PC-3 (cell line): ENCODE measurements around the gene NBPF26.
"Not testable (repeated sequence)": the region's sequence is repeated elsewhere in the genome, so short reads cannot be mapped to it uniquely, and the experiment has no call there.

Source experiments
- EZH2 ChIP-seq: fragments of 300-600 bp; sonication (generic); IDR thresholded peaks from one replicate; pipeline ENCODE4 v1.6.1; 2017; ENCODE audit warnings: antibody characterized with exemption, mild to moderate bottlenecking, low read length; ENCODE audit not compliant: unreplicated experiment
- EZH2phosphoT487 ChIP-seq: fragments of 300-600 bp; sonication (generic); IDR thresholded peaks from 2 replicates; pipeline ENCODE4 v1.6.1; 2018; ENCODE audit warnings: mild to moderate bottlenecking, antibody characterized with exemption, low read length, borderline replicate concordance
- TF ChIP-seq, protein P1 (sequence below): fragments of 300-600 bp; sonication (generic); conservative IDR thresholded peaks from 2 replicates; pipeline ENCODE4 v1.5.1; 2017; ENCODE audit warnings: antibody characterized with exemption, low read depth, mild to moderate bottlenecking, low read length

DNA sequence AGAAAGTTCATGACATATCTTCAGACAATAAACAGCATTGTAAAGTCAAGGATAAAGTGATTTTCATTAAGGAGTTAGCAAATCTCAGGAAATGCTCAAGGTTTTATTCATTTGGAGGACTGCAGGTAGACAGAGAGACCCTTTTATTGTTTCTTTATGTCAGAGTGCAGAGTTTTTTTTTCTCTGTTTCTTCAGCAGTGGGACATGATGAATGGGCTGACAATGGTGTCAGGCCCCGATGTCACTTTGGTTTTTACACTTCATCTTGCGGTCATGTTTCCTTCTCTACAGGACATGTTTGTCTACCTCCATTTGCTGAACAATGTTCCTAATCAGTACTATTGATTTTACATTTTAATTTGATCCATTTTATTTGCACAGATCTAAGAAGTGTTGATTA is 134.4 kb downstream of the NBPF26 start:
- TF ChIP-seq, protein P1, sequence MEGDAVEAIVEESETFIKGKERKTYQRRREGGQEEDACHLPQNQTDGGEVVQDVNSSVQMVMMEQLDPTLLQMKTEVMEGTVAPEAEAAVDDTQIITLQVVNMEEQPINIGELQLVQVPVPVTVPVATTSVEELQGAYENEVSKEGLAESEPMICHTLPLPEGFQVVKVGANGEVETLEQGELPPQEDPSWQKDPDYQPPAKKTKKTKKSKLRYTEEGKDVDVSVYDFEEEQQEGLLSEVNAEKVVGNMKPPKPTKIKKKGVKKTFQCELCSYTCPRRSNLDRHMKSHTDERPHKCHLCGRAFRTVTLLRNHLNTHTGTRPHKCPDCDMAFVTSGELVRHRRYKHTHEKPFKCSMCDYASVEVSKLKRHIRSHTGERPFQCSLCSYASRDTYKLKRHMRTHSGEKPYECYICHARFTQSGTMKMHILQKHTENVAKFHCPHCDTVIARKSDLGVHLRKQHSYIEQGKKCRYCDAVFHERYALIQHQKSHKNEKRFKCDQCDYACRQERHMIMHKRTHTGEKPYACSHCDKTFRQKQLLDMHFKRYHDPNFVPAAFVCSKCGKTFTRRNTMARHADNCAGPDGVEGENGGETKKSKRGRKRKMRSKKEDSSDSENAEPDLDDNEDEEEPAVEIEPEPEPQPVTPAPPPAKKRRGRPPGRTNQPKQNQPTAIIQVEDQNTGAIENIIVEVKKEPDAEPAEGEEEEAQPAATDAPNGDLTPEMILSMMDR, result not testable (repeated sequence)
- TF ChIP-seq EZH2, EZH2phosphoT487: not testable (repeated sequence)
